ENCODE data around the gene TMEM255B.

TMEM255B gene

GRCh38 chr13:113857531-113858195 lies 98.6 kb downstream of the TMEM255B start:
- Histone ChIP-seq H3K4me3 (ENCODE audit: low read length, poor library complexity, severe bottlenecking) (no peak overlapping the region), H3K9ac (ENCODE audit: low read depth, low read length, poor library complexity, severe bottlenecking) (no peak overlapping the region), H3K9me2 (replicated peaks; ENCODE audit: low read depth, low read length) (no peaks in the 10 kb centered on the region), H2AFZ (ENCODE audit: low read length) (no peak overlapping the region), H3K79me2 (ENCODE audit: insufficient read depth, low read length) (no peaks in the 10 kb centered on the region), H3K9me3 (ENCODE audit: insufficient read depth, low read depth, low read length) (no peaks in the 10 kb centered on the region), H3K4me2 (ENCODE audit: low read depth, low read length, poor library complexity, severe bottlenecking) (no peak overlapping the region), H4K20me1 (ENCODE audit: insufficient read depth, low read length, poor library complexity, severe bottlenecking) (no peaks in the 10 kb centered on the region), H3K36me3 (ENCODE audit: insufficient read depth, low read length) (no peaks in the 10 kb centered on the region), H3F3A (ENCODE audit: low read depth) (no peaks in the 10 kb centered on the region), H3K4me1 (ENCODE audit: insufficient read depth, low read length, poor library complexity, severe bottlenecking) (peaks cover 31% of the 10 kb centered on the region), H3K27me3 (ENCODE audit: insufficient read depth, low read length, poor library complexity, severe bottlenecking) (no peaks in the 10 kb centered on the region)
- no peak for TF ChIP-seq EZH2phosphoT487 (IDR thresholded peaks at IDR 0.05; ENCODE audit: borderline replicate concordance)
- TF ChIP-seq CTCF (conservative IDR thresholded peaks at IDR 0.05; ENCODE audit: low read length): no peak

- TF ChIP-seq CTCF (conservative IDR thresholded peaks at IDR 0.05; ENCODE audit: low read length) (no peak), EZH2phosphoT487 (IDR thresholded peaks at IDR 0.05; ENCODE audit: borderline replicate concordance) (no peak)
- H3K4me1 ChIP-seq (ENCODE audit: insufficient read depth, low read length, poor library complexity, severe bottlenecking): peaks cover 14% of the 10 kb centered on the region
- H3K36me3 ChIP-seq (ENCODE audit: insufficient read depth, low read length): no peaks in the 10 kb centered on the region
- H3K9me3 ChIP-seq (ENCODE audit: insufficient read depth, low read depth, low read length): no peaks in the 10 kb centered on the region
- H4K20me1 ChIP-seq (ENCODE audit: insufficient read depth, low read length, poor library complexity, severe bottlenecking): no peaks in the 10 kb centered on the region
- H3K27me3 ChIP-seq (ENCODE audit: insufficient read depth, low read length, poor library complexity, severe bottlenecking): no peaks in the 10 kb centered on the region
- H2AFZ ChIP-seq (ENCODE audit: low read length): no peak overlapping the region
- H3F3A ChIP-seq (ENCODE audit: low read depth): no peaks in the 10 kb centered on the region
- H3K9ac ChIP-seq (ENCODE audit: low read depth, low read length, poor library complexity, severe bottlenecking): no peak overlapping the region
- H3K4me2 ChIP-seq (ENCODE audit: low read depth, low read length, poor library complexity, severe bottlenecking): no peak overlapping the region
- H3K4me3 ChIP-seq (ENCODE audit: low read length, poor library complexity, severe bottlenecking): no peak overlapping the region
- no peaks in the 10 kb centered on the region for H3K9me2 ChIP-seq (replicated peaks; ENCODE audit: low read depth, low read length)
- no peaks in the 10 kb centered on the region for H3K79me2 ChIP-seq (ENCODE audit: insufficient read depth, low read length)
Measured at GRCh38 chr13:113859311-113860050, 100.5 kb downstream of the TMEM255B start.

- Histone ChIP-seq H3K36me3 (ENCODE audit: insufficient read depth, low read length) (no peaks in the 10 kb centered on the region), H3K9ac (ENCODE audit: low read depth, low read length, poor library complexity, severe bottlenecking) (no peak overlapping the region), H2AFZ (ENCODE audit: low read length) (no peak overlapping the region), H3K9me2 (replicated peaks; ENCODE audit: low read depth, low read length) (no peaks in the 10 kb centered on the region), H3K4me2 (ENCODE audit: low read depth, low read length, poor library complexity, severe bottlenecking) (no peak overlapping the region), H4K20me1 (ENCODE audit: insufficient read depth, low read length, poor library complexity, severe bottlenecking) (no peaks in the 10 kb centered on the region), H3K4me1 (ENCODE audit: insufficient read depth, low read length, poor library complexity, severe bottlenecking) (peaks cover 7% of the 10 kb centered on the region), H3K4me3 (ENCODE audit: low read length, poor library complexity, severe bottlenecking) (no peak overlapping the region), H3F3A (ENCODE audit: low read depth) (no peaks in the 10 kb centered on the region), H3K27me3 (ENCODE audit: insufficient read depth, low read length, poor library complexity, severe bottlenecking) (no peaks in the 10 kb centered on the region), H3K79me2 (ENCODE audit: insufficient read depth, low read length) (no peaks in the 10 kb centered on the region), H3K9me3 (ENCODE audit: insufficient read depth, low read depth, low read length) (no peaks in the 10 kb centered on the region)
- TF ChIP-seq EZH2phosphoT487 (IDR thresholded peaks at IDR 0.05; ENCODE audit: borderline replicate concordance) (no peak), CTCF (conservative IDR thresholded peaks at IDR 0.05; ENCODE audit: low read length) (no peak)
Measured at GRCh38 chr13:113860051-113860664, 101.1 kb downstream of the TMEM255B start.
